Activated T-cell treated with anti-CD3 and anti-CD28 coated beads for 24 hours (primary cell): ENCODE results near the gene ARPP21.

ENCODE experiments used
- DNase-seq: peaks from one replicate; pipeline ENCODE4 v3.0.0-alpha.2; 2020; ENCODE audit warnings: low read depth

ARPP21 gene

DNA sequence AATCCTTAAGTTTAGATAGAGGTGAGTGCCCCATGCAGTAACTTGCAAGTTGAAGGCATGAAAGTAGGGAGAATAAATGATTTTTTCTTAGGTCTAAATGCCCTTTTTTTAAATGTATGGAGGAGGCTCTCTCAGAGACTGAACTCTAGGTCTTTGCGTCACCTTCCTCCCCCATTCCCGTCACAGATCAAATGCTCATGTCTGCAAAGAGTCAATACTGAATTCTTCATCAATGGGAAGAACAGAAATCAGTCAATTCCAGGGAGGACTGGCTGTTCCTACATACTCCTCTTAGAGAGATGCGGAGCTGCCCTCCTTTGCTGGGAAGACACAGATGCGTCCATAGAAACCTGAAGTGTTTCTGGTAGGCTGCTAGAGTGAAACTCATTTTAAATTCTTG, 98.2 kb downstream of the ARPP21 start:
- no peak for DNase-seq

DNA sequence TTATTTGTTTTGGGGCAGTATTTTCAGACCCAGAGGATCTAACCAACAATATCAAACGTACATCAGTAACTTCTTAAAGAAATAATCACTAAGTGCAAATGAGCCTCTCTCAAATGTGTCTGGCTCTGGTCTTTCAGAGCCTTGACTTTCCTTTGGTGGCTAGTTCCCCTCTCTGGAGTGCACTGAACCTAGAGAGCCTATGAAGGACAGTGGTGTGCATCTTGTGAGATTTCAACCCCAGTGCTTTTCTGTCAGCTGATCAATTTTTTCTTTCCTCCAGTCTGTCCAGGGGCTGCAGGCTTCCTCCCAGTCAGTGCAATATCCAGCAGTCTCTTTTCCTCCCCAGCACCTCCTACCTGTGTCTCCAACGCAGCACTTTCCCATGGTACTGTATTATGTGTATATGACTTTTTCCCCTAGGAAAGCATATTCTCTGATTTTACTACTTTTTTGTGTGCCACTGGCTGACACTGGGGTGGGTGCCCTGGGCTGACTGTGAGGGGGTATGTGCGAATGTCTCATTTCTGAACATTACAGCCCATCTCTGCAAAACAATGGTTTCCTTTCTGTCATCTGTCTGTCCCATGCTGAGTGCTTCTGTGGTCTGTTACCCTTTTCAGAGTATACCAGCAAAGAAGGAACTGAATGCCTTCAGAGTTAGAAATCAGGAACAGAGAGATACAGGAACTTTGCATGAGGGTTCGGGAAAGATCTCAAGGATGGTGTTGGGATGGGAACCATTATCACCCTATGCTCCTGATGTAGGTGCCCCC, 98.8 kb downstream of the ARPP21 start:
- DNase-seq, result no peak

GRCh38 chr3:35739181-35739809, 100.0 kb downstream of the ARPP21 start:
- no peak for DNase-seq

- no peak for DNase-seq
Observed at GRCh38 chr3:35739964-35740527, 100.7 kb downstream of the ARPP21 start.

DNA sequence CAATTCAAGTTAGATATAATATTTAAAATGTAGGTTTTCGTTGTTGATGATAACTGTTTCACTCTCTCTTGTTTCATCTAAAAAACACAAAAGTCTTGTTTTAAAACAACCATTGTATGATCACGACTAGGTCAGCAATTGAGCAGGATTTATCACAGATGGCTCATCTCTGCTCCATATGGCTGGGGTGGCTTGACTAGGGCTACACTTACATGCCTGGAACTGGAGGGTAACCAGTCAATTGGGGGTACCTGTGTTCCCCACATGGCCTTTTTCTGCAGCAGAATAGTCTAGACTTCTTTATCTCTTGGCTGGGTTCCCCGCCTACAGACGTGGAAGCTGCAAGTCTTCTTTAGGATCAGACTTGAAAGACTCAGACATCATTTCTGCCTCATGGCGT, 103.9 kb downstream of the ARPP21 start:
- DNase-seq, result no peak

- no peak for DNase-seq
Observed at GRCh38 chr3:35744419-35744818, 105.1 kb downstream of the ARPP21 start.

DNA sequence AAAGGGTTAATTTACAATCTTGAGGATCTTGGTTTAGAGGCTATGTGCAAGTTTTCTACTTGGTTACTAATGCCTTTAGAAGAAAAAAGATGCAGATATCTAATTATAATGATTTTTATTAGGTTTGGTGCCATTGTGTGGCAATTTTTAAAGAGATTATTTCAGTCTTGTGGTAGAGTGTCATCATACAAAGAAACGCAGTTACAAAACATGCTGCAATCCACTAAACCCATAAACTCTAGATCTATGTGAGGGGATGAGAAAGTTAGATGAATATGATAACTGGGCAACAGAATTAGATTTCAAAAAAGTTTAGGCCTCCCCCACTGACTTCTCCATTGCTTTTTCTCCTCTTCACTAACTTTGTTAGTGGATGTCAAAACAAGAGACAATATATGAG, 106.0 kb downstream of the ARPP21 start:
- no peak for DNase-seq

GRCh38 chr3:35745802-35746484, 106.6 kb downstream of the ARPP21 start:
- DNase-seq, result no peak

DNA sequence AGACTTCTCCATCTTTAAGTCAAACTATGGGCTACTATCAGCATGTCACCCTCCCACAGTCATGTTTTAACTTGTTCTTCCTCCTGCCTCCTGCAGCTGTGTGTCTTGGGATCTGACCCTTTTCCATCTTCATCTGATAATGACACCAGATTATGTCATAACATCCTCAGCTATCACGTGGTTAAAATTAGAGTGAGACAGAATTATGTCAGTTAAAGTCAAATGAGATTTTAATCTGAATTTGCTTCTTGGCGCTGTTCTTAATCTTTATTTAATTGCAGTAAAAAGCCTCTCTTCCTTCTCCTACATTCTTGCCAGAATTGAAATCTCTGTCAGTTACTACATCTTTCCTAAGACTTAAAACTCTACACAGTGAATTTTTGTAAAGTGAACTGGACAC, 107.2 kb downstream of the ARPP21 start:
- no peak for DNase-seq

DNA sequence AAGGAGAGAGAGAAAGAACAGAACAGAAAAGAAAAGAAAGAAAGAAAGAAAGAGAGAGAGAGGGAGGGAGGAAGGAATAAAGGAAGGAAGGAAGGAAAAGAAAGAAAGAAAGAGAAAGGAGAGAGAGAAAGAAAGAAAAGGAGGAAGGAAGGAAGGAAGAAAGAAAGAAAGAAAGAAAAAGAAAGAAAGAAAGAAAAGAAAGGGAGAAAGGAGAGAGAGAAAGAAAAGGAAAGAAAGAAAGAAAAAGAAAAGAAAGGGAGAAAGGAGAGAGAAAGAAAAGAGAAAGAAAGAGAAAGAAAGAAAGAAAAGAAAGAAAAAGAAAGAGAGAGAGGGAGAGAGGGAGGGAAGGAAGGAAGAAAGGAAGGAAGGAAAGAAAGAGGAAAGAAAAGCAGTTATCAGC, 108.8 kb downstream of the ARPP21 start:
- DNase-seq, result no peak

DNA sequence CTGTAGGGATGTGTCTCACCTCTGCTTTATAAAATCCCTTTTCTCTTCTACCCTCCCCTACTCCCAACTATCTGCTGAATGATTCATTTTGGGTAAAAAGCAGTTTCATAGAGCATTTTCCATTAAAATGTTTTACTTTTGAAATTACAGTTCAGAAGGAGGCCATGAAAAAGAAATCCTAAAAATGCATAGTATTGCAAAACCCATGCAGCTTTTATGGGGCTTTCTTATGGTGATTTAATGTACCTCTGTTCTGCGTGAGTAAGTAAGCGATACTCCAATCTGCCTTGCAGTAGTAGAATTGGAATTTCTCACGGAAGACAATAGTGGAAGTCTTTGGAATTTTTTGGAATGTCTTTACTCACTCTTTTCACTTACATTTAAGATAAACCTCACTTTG, 111.9 kb downstream of the ARPP21 start:
- no peak for DNase-seq

- no peak for DNase-seq
Observed at GRCh38 chr3:35757991-35758757, 118.8 kb downstream of the ARPP21 start.

DNA sequence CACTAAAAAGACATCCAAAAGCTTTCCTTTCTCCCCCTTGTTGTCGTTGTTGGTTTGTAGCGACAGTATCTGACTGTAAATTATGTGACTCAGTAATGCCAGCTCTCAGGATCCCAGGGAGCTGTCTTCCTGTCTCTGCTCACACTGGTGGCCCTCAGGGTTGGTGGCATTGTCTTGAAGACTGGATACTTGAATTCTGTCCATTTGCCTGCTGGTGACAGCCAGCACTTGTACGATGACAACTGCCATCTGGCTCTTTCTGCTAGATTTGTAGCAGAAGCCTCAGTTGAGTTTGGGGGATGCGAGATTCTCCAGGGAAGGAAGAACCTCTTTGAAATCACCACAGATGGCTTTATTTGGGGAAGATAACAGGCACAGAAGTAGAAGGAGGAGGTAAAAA, 120.8 kb downstream of the ARPP21 start:
- no peak for DNase-seq

- no peak for DNase-seq
Observed at GRCh38 chr3:35761311-35761710, 122.0 kb downstream of the ARPP21 start.

DNA sequence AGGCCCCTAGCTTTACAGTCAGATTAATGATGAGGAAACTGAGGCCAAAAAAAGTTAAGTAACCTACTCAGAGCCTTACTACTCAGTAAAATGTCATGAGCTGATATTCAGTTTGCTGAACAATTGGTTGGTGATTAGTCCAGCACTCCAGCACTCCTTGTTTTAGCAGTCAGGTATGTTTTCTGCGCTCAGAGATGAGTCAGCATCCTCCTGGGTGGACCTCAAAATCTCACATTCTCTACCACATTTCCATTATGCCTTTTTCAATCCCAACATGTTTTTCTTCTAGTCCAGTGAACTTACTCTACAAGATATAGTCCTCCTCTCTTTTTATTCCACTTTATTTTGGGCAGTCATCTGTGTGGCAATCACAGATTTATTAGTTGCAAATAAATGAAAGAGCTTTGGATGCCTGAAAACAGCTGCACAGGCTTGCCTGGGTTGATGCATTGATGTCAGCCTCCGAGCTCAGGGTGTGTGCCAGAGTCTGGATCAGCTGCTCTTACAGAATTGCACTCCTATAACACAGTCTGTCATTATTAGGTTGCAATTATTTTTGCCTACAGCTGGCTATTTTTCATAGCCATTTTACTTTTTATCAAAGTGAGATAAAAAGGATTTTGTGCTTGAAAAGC, 133.2 kb downstream of the ARPP21 start:
- DNase-seq, result no peak

DNA sequence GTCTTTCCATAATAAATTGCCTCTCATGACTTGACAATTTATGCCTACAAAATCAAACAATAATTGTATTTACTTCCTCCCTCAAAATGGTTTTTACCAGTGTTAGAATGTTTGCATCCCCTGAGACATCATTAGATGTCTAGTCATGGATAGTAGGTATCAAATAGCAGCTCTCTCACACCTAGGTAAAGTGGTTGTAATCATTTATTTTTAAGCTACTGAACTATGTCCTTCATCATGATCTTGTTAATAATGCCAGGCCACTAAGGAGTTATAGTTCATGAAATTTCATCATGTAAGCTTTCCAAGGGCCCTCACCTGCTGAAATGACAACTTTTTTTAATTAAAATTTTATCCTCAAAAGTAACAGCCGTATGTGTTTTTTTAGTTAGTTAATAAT, 134.1 kb downstream of the ARPP21 start:
- no peak for DNase-seq

GRCh38 chr3:35776346-35776745, 137.0 kb downstream of the ARPP21 start:
- DNase-seq, result no peak

DNA sequence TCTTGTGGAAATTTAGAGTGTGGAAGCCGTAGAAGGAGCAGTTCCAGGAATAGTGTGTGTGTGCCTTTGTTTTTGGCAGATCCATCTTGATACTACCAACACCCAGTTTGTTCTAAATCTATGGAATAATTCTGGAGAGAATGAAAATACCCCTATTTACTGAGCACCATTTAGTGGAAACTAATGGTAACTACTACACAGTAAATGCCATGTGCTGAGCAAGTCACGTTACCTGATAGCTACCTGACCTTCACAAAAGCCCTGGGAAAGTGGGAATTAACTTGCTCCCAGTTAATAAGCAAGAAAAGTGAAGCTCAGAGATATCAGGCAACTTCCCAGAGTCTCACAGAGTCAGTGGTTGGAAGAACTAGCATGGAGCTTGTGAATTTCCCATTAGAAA, 137.7 kb downstream of the ARPP21 start:
- no peak for DNase-seq

- DNase-seq, result no peak
Observed at GRCh38 chr3:35777563-35778554, 138.5 kb downstream of the ARPP21 start.

- DNase-seq, result no peak
Observed at GRCh38 chr3:35779611-35780010, 140.3 kb downstream of the ARPP21 start.
